ENCODE data around the gene VCP.

- TF ChIP-seq CTCF (conservative IDR thresholded peaks at IDR 0.05; ENCODE audit: low read length) (no peak), EZH2phosphoT487 (IDR thresholded peaks at IDR 0.05; ENCODE audit: borderline replicate concordance) (no peak)
These were observed 19.1 kb upstream of the VCP start for GRCh38 chr9:35091536-35091935.

Data from Loucy (cell line).